K562 (cell line): ENCODE results near the gene SLC7A5. TPM values are rescaled to one million over a fixed set of nuclear protein-coding genes. Genes with fewer than 3 reads are reported as not detected.

Source experiments
- CHD7 ChIP-seq: fragments of 200-600 bp; sonication (generic); IDR thresholded peaks from one replicate; pipeline ENCODE4 v1.6.1; 2012; ENCODE audit warnings: mild to moderate bottlenecking, low read depth, low read length, inconsistent platforms
- SRSF7 ChIP-seq: fragments of 200-400 bp; formaldehyde crosslinking; optimal IDR thresholded peaks from 2 replicates; pipeline ENCODE3; 2017; ENCODE audit warnings: mild to moderate bottlenecking, low read depth, low read length
- STAT6 ChIP-seq: sonication (generic); formaldehyde crosslinking; IDR thresholded peaks from 2 replicates; pipeline ENCODE4 v1.8.1; 2023; ENCODE audit warnings: mild to moderate bottlenecking, missing genetic modification reagents
- TFE3 ChIP-seq: fragments of 450-650 bp; formaldehyde crosslinking; IDR thresholded peaks from 2 replicates; pipeline ENCODE4 v1.4.0; 2020; ENCODE audit warnings: mild to moderate bottlenecking, mixed read lengths
- XRCC3 ChIP-seq: fragments of 450-650 bp; IDR thresholded peaks from 2 replicates; pipeline ENCODE4 v1.6.1; 2017; ENCODE audit warnings: mild to moderate bottlenecking, moderate library complexity
- ZBTB12 ChIP-seq: fragments of 250-450 bp; sonication (Bioruptor Pico); IDR thresholded peaks from 2 replicates; pipeline ENCODE4 v1.4.0; 2020
- ZNF263 ChIP-seq: sonication (generic); formaldehyde crosslinking; IDR thresholded peaks from 2 replicates; pipeline ENCODE4 v1.8.0; 2022; ENCODE audit warnings: mild to moderate bottlenecking, missing genetic modification reagents, borderline replicate concordance
- ZNF551 ChIP-seq: fragments of 250-450 bp; sonication (Bioruptor Pico); IDR thresholded peaks from 2 replicates; pipeline ENCODE4 v1.5.0; 2021; ENCODE audit warnings: mild to moderate bottlenecking, moderate library complexity
- polyA plus RNA-seq, 8 experiments: library from polyadenylated mRNA; depleted of rRNA in 4 of 8; stranded (reverse) in 5 of 8; unstranded in 3 of 8; fragments of >200 nt; fragmentation: Nextera tagmentation in 2 of 8; fragmentation: Illumina TruSeq in 1 of 8; extraction: Ambion mirVana in 2 of 8; extraction: Trizol in 1 of 8; gene quantifications; 2 replicates each; pipeline versions ENCODE4 v1.2.1 to v1.2.3, GENCODE V29; 2011 to 2014; ENCODE audit warnings: inconsistent platforms in 1 of 8, missing spikeins in 1 of 8
- total RNA-seq, 7 experiments: library from RNA; depleted of rRNA in 6 of 7; stranded (reverse); fragments of >200 nt in 6 of 7; fragmentation: Illumina TruSeq in 2 of 7; extraction: Trizol in 2 of 7; gene quantifications; 2 replicates each; pipeline versions ENCODE4 v1.2.1 to v1.2.3, GENCODE V29; 2011 to 2021; ENCODE audit warnings: low replicate concordance in 1 of 7

The SLC7A5 gene
- total and polyA plus RNA-seq, 9 of the 15 experiments (the other 6 are each of a cell fraction or from before 2014, with no cell fraction given), result 1.9 to 220 (median 18.6) TPM

- no peak for TF ChIP-seq CHD7
- no peak for TF ChIP-seq TFE3 (CRISPR knock-in tag)
- no peak for TF ChIP-seq XRCC3
- no peak for TF ChIP-seq SRSF7
- no peak for TF ChIP-seq ZNF551 (CRISPR knock-in tag)
- TF ChIP-seq ZBTB12 (CRISPR knock-in tag), result no peak
- TF ChIP-seq ZNF263 (CRISPR knock-in tag), result 0 out of 2 replicates have a peak, but pooled peaks have one; percentile 32
- no peak for TF ChIP-seq STAT6 (CRISPR knock-in tag)
Measured at GRCh38 chr16:87806641-87807546, 62.4 kb downstream of the SLC7A5 start (continued).
